Gastrocnemius medialis (tissue), 4 donors: ENCODE data around the gene MEDAG. TPM values are rescaled to one million over a fixed set of nuclear protein-coding genes. Genes with fewer than 3 reads are reported as not detected.

Experiments used
- ATAC-seq, 2 donors: fragments of 150-250 bp; one replicate each; pipeline ENCODE4 v1.9.1; 2016
- DNase-seq, 2 donors: peaks; one replicate each; pipeline ENCODE4 v3.0.0-alpha.2; 2019
- H3K27ac ChIP-seq, 4 donors: fragments of 200-600 bp; sonication (generic); 1 replicate in 1 of 4; 2 replicates in 3 of 4; pipeline ENCODE4 v1.5.1; 2016 to 2018; ENCODE audit warnings: mild to moderate bottlenecking in 2 of 4, moderate library complexity in 1 of 4
- H3K27me3 ChIP-seq, 3 donors: fragments of 200-600 bp; sonication (generic) in 2 of 3; 1 replicate in 1 of 3; 2 replicates in 2 of 3; pipeline versions ENCODE4 v1.5.1 to v1.6.0; 2016 to 2019; ENCODE audit warnings: mild to moderate bottlenecking in 1 of 3, moderate library complexity in 1 of 3
- H3K36me3 ChIP-seq, 2 donors: fragments of 200-600 bp; sonication (generic) in 1 of 2; one replicate each; pipeline ENCODE4 v1.5.1; 2017 to 2018
- H3K4me1 ChIP-seq, 2 donors: fragments of 200-600 bp; sonication (generic) in 1 of 2; one replicate each; pipeline ENCODE4 v1.5.1; 2016 to 2017; ENCODE audit warnings: mild to moderate bottlenecking in 2 of 2
- H3K4me3 ChIP-seq, 4 donors: fragments of 200-600 bp; sonication (generic) in 3 of 4; 1 replicate in 1 of 4; 2 replicates in 3 of 4; pipeline ENCODE4 v1.5.1; 2016 to 2019; ENCODE audit warnings: mild to moderate bottlenecking in 2 of 4
- H3K9me3 ChIP-seq, 3 donors: fragments of 200-600 bp; sonication (generic) in 2 of 3; 1 replicate in 1 of 3; 2 replicates in 2 of 3; pipeline ENCODE4 v1.5.1; 2016 to 2019
- CTCF ChIP-seq, 5 experiments: fragments of 450-650 bp in 3 of 5; fragments of 200-600 bp in 2 of 5; sonication (generic) in 2 of 5; IDR thresholded peaks in 4 of 5; conservative IDR thresholded peaks in 1 of 5; 1 replicate in 4 of 5; 2 replicates in 1 of 5; pipeline ENCODE4 v1.5.1; 2016 to 2019; ENCODE audit warnings: antibody characterized with exemption in 5 of 5, mild to moderate bottlenecking in 3 of 5, moderate library complexity in 3 of 5
- POLR2A ChIP-seq, 2 donors: fragments of 450-650 bp; IDR thresholded peaks; one replicate each; pipeline ENCODE4 v1.6.1; 2017; ENCODE audit warnings: antibody characterized with exemption in 2 of 2, mild to moderate bottlenecking in 2 of 2, moderate library complexity in 2 of 2
- in situ Hi-C, 4 donors: fragments of 200-750 bp; cut with MboI; loops; one replicate each; pipeline versions ENCODE4 v1.15.0 to v1.8.0; 2017; ENCODE audit warnings: low sequenced_read_pairs in 4 of 4
- intact Hi-C: fragments of 100-400 bp; cut with DNase I; formaldehyde crosslinking; loops from one replicate; pipeline ENCODE4 v1.15.1; 2023; ENCODE audit warnings: low total_unique reads
- total RNA-seq, 4 donors: library from RNA; depleted of rRNA; stranded (reverse); fragments of >200 nt; gene quantifications; one replicate each; pipeline versions ENCODE4 v1.1.0 to v1.2.3, GENCODE V29; 2016

Gene MEDAG
- total RNA-seq, 4 donors from 2014 or later, result 12.8 to 37.7 (median 23.3) TPM

- DNase-seq (no peak), ATAC-seq (no peak)
- intact Hi-C loops (no loop called here), in situ Hi-C loops (no loop called here)
- H3K9me3 ChIP-seq, result no peaks in the 10 kb centered on the region
- no peak overlapping the region for H3K27ac ChIP-seq
- no peaks in the 10 kb centered on the region for H3K27me3 ChIP-seq
- no peaks in the 10 kb centered on the region for H3K36me3 ChIP-seq
- TF ChIP-seq POLR2A (IDR thresholded peaks at IDR 0.05), result no peak
- TF ChIP-seq CTCF (IDR thresholded peaks at IDR 0.05 in 4 of 5, conservative IDR thresholded peaks at IDR 0.05 in 1 of 5), result no peak
- H3K4me3 ChIP-seq, result no peak overlapping the region
- no peaks in the 10 kb centered on the region for H3K4me1 ChIP-seq
These were observed 10.9 kb downstream of the MEDAG start for GRCh38 chr13:30916991-30917390.

- no peaks in the 10 kb centered on the region for H3K36me3 ChIP-seq
- intact Hi-C loops, result no loop called here
- DNase-seq, result no peak
- H3K27ac ChIP-seq, result no peak overlapping the region
- no peak overlapping the region for H3K4me3 ChIP-seq
- no peaks in the 10 kb centered on the region for H3K4me1 ChIP-seq
- in situ Hi-C loops, result no loop called here
- no peaks in the 10 kb centered on the region for H3K27me3 ChIP-seq
- ATAC-seq, result no peak
- TF ChIP-seq POLR2A (IDR thresholded peaks at IDR 0.05) (no peak), CTCF (IDR thresholded peaks at IDR 0.05 in 4 of 5, conservative IDR thresholded peaks at IDR 0.05 in 1 of 5) (no peak)
- no peaks in the 10 kb centered on the region for H3K9me3 ChIP-seq
These were observed 12.8 kb downstream of the MEDAG start for GRCh38 chr13:30918662-30919405.

- in situ Hi-C loops, result no loop called here
- TF ChIP-seq CTCF (IDR thresholded peaks at IDR 0.05 in 4 of 5, conservative IDR thresholded peaks at IDR 0.05 in 1 of 5) (no peak), POLR2A (IDR thresholded peaks at IDR 0.05) (no peak)
- H3K36me3 ChIP-seq, result no peaks in the 10 kb centered on the region
- no peaks in the 10 kb centered on the region for H3K9me3 ChIP-seq
- no peak overlapping the region for H3K27ac ChIP-seq
- no peaks in the 10 kb centered on the region for H3K27me3 ChIP-seq
- DNase-seq, result no peak
- intact Hi-C loops, result no loop called here
- no peak for ATAC-seq
- H3K4me1 ChIP-seq, result no peaks in the 10 kb centered on the region
- H3K4me3 ChIP-seq, result no peak overlapping the region
These were observed 14.3 kb downstream of the MEDAG start for GRCh38 chr13:30920162-30920909.

- Histone ChIP-seq H3K36me3 (no peaks in the 10 kb centered on the region), H3K4me3 (no peak overlapping the region), H3K27me3 (no peaks in the 10 kb centered on the region), H3K9me3 (no peaks in the 10 kb centered on the region), H3K27ac (no peak overlapping the region), H3K4me1 (no peaks in the 10 kb centered on the region)
- in situ Hi-C loops (no loop called here), intact Hi-C loops (no loop called here)
- TF ChIP-seq CTCF (IDR thresholded peaks at IDR 0.05 in 4 of 5, conservative IDR thresholded peaks at IDR 0.05 in 1 of 5) (no peak), POLR2A (IDR thresholded peaks at IDR 0.05) (no peak)
- DNase-seq, result no peak
- no peak for ATAC-seq
These were observed 17.3 kb downstream of the MEDAG start for GRCh38 chr13:30923418-30923817.
